ENCODE measurements around the gene ARV1.
"Not testable (repeated sequence)": the region's sequence is repeated elsewhere in the genome, so short reads cannot be mapped to it uniquely, and the experiment has no call there.

ARV1 gene

DNA sequence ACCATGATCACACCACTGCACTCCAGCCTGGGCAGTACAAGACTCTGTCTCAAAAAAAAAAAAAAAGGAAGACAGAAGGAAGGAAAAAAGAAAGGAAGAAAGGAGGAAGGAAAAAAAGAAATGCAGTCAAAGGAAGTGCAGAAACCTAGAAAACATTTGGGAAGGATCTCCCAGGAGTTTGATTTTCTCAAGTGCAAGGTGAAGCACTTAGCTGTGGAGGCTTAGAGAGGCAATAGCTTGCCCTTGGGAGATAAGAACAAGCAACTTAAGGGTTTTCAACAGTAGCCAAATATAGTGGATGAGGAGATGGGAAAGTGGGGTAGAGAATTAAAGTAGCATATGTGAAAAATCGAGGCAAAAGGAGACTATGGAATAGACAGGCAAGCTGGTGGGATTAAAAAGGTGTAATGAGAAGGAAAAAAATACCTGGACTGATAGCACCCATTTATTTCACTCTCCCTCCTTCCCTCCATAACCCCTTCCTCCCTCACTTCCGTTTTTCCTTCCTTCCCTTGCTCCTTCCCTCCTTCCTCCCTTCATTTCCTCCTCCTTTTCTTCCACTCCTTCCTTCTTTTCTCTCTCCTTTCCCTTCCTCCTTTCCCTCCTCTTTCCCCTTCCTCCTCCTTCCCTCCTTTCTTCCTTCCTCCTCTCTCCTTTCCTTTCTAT lies 68.0 kb downstream of the ARV1 start:
- no peak overlapping the region for H3K27ac ChIP-seq
- H3K4me3 ChIP-seq (ENCODE audit: low read depth, low read length): no peak overlapping the region
- no peaks in the 10 kb centered on the region for H3K36me3 ChIP-seq
- TF ChIP-seq, protein P1, sequence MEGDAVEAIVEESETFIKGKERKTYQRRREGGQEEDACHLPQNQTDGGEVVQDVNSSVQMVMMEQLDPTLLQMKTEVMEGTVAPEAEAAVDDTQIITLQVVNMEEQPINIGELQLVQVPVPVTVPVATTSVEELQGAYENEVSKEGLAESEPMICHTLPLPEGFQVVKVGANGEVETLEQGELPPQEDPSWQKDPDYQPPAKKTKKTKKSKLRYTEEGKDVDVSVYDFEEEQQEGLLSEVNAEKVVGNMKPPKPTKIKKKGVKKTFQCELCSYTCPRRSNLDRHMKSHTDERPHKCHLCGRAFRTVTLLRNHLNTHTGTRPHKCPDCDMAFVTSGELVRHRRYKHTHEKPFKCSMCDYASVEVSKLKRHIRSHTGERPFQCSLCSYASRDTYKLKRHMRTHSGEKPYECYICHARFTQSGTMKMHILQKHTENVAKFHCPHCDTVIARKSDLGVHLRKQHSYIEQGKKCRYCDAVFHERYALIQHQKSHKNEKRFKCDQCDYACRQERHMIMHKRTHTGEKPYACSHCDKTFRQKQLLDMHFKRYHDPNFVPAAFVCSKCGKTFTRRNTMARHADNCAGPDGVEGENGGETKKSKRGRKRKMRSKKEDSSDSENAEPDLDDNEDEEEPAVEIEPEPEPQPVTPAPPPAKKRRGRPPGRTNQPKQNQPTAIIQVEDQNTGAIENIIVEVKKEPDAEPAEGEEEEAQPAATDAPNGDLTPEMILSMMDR (IDR thresholded peaks at IDR 0.05; ENCODE audit: low read depth, low read length): no peak
- H3K27me3 ChIP-seq (ENCODE audit: insufficient read depth, low read depth, severe bottlenecking): no peaks in the 10 kb centered on the region
- peaks cover 5% of the 10 kb centered on the region for H3K9me3 ChIP-seq (ENCODE audit: severe bottlenecking)
- DNase-seq: no peak

DNA sequence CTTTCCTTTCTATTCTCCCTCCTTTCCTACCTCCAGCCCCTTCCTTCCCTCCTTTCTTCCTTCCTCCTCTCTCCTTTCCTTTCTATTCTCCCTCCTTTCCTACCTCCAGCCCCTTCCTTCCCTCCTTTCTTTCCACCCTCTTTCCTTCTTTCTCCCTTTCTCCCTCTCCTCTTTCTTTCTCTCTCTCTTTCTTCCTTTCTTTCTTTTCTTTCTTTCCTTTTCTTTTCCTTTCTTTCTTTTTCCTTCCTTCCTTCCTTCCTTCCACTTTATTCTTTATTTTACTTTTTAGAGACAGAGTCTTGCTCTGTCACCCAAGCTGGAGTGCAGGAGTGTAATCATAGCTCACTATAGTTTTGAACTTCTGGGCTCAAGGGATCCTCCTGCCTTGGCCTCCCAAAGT lies 68.6 kb downstream of the ARV1 start:
- not testable (repeated sequence) for DNase-seq; H3K27ac ChIP-seq; H3K4me3 ChIP-seq (ENCODE audit: low read depth, low read length); H3K36me3 ChIP-seq; H3K27me3 ChIP-seq (ENCODE audit: insufficient read depth, low read depth, severe bottlenecking); H3K9me3 ChIP-seq (ENCODE audit: severe bottlenecking)

DNA sequence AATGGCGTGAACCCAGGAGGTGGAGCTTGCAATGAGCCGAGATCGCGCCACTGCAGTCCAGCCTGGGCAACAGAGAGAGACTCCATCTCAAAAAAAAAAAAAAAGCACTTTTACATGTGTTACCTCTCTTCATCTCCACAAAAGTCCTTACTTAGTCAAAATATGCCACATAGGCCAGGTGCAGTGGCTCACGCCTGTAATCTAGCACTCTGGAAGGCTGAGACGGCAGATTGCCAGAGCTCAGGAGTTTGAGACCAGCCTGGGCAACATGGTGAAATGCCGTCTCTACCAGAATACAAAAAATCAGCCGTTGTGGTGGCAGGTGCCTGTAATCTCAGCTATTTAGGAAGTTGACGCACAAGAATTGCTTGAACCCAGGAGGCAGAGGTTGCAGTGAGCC lies 69.5 kb downstream of the ARV1 start:
- not testable (repeated sequence) for DNase-seq; H3K27me3 ChIP-seq (ENCODE audit: insufficient read depth, low read depth, severe bottlenecking); H3K4me3 ChIP-seq (ENCODE audit: low read depth, low read length); H3K9me3 ChIP-seq (ENCODE audit: severe bottlenecking); H3K27ac ChIP-seq; H3K36me3 ChIP-seq

DNA sequence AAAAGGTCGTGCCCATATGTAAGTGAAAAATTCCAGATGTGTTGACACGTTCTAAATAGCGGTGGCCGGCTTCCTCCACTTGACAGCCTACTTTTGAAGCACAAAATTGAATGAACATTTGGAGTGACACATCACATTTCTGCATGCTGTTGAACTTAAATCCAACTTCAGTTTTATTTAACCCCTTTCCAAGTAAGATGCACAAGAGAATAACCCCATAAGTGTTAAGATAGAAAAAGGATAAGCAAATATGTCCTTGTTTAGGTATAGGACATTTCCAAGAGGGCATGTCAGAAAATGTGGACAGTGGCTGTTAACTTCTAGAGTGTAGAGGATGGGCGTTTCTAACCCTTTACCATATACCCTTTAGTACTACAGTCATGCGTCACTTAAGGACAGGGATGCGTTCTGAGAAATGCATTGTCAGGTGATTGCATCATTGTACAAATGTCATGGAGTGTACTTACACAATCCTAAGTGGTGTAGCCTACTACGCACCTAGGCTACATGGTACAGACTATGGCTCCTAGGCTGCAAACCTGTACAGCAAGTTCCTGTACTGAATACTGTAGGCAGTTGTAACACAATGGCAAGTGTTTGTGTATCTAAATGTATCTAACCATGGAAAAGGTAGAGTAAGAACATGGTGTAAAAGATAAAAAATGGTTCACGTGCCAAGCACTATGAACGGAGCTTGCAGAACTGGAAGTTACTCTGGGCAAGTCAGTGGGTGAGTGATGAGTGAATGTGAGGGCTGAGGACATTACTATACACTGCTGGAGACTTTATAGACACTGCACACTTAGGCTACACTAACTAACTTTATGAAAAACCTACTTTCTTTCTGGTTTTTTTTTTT lies 70.5 kb downstream of the ARV1 start:
- Histone ChIP-seq H3K27me3 (ENCODE audit: insufficient read depth, low read depth, severe bottlenecking) (no peaks in the 10 kb centered on the region), H3K36me3 (no peaks in the 10 kb centered on the region), H3K9me3 (ENCODE audit: severe bottlenecking) (peaks cover 5% of the 10 kb centered on the region), H3K4me3 (ENCODE audit: low read depth, low read length) (no peak overlapping the region), H3K27ac (no peak overlapping the region)
- TF ChIP-seq, protein P1 (IDR thresholded peaks at IDR 0.05; ENCODE audit: low read depth, low read length): no peak
- DNase-seq: no peak
